GM19025 (cell line): Measurements from ENCODE around the gene SSNA1.

ENCODE experiments used
- ATAC-seq: cut with Tn5 transposase; IDR thresholded peaks from one replicate; pipeline ENCODE4 v1.9.1; 2021; ENCODE audit warnings: mild to moderate bottlenecking, low read depth, moderate library complexity; ENCODE audit not compliant: unreplicated experiment

The SSNA1 gene

GRCh38 chr9:137150617-137151457, 37.6 kb upstream of the SSNA1 start:
- ATAC-seq, result peak; percentile 44

DNA sequence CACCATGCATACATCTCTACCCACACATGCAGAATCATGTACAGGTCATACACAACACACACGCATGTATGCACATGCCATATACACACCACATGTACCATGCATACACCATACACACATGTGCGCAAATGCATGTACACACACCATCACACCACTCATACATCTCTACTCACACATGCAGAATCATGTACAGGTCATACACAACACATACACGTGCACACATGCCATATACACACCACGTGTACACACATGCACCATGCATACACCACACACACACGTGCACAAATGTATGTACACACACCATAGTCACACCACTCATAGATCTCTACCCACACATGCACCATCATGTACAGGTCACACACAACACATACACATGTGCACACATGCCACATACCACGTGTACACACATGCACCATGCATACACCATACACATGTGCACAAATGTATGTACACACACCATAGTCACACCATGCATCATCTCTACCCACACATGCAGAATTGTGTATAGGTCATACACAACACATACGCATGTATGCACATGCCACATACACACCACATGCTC, 35.6 kb upstream of the SSNA1 start:
- ATAC-seq, result no peak

GRCh38 chr9:137156567-137157375, 31.7 kb upstream of the SSNA1 start:
- ATAC-seq, result no peak

DNA sequence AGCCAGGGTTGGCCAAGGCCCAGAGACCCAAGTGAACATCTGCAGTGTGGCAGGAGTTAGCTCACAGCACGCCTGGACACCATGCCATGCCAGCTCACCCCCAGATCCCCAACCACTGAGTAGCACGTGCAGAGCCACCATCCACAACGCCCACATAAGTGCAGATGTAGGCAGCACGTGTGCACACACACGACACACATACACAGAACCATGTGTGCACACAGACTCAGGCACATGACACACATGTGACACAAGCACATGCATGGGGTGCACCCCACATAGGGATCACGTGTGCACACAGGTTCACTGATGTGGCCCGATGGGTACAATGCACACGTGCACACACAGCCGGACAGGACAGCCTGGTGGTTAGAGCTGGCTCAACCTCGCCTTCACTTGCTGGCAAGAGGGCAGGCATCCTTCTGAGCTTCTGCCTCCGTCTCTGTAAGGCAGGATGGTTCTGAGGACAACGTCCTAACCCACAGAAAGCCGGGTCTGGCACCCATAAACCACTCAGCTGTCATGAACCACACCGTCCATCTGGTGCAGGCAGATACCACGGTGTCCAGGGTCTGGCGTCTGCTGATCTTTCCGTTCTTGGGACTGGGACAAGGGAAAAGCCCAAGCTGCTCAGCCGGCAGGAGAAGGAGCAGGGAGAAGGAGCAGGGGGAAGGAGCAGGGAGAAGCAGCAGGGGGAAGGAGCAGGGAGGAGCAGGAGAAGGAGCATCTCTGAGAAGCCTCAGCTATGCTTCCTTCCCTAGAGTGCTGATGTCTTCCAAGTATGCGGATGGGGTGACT, 30.7 kb upstream of the SSNA1 start:
- no peak for ATAC-seq

DNA sequence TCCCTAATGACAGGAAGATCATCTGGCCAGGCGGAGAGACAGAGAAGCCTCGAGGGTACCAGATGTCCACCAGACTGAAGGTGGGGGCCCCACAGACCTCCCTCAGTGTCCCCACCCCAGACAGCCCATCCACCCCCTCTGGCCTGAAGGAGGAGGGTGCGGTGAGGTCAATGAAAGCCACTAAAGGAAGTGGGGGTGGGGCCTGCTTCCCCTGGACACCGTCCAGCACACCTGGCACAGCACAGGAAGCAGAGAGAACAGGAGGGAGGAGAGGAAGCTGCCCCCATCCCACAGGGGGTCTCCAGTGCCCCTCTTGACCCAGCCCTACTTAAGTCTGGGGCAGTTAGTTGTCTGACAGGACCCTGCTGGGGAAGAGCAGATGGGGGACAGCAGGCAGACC, 29.9 kb upstream of the SSNA1 start:
- no peak for ATAC-seq

DNA sequence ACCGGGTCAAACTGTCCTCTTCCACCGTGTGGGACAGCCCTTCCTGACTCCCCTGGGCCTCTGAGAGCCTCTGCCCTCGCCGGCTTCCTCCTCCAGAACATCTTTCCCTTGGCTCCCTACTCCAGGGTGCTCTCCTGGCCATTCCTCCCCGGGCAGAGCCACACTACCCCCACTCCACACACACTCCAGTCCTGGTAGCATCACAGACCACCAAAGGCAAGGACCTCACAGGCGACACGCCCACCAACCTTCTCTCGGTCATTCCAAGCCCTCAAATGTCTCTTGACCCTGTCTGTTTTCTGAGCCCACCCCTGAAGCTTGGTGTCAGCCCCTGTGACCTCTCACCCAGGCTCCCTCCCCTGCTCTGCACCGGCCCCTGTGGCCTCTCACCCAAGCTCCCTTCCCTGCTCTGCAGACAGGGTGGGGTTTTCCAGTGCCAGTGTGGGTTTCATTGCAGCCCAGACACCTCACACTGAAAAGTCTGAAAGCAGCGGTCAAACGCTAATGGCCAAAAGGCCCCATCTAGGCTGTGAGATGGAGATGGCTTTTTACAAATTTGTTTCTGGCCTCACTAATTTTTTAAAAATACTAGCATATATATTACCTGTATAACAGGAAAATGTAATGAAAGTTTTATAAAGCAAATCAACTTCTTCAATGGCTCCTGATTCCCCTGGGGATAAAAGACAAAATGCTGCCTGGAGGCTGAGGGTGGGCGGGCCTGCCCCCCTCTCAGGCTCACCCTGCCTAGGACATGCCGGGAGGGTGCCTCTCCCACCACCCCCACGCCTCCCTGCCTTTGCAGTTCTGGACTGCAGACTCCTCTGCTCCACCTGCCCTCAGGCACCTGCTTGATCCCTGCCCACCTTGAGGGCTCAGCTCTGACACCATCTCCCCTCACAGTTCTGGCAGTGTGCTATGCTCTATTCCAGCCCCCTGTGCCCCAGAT, 29.1 kb upstream of the SSNA1 start:
- no peak for ATAC-seq

GRCh38 chr9:137160054-137160425, 28.4 kb upstream of the SSNA1 start:
- no peak for ATAC-seq

DNA sequence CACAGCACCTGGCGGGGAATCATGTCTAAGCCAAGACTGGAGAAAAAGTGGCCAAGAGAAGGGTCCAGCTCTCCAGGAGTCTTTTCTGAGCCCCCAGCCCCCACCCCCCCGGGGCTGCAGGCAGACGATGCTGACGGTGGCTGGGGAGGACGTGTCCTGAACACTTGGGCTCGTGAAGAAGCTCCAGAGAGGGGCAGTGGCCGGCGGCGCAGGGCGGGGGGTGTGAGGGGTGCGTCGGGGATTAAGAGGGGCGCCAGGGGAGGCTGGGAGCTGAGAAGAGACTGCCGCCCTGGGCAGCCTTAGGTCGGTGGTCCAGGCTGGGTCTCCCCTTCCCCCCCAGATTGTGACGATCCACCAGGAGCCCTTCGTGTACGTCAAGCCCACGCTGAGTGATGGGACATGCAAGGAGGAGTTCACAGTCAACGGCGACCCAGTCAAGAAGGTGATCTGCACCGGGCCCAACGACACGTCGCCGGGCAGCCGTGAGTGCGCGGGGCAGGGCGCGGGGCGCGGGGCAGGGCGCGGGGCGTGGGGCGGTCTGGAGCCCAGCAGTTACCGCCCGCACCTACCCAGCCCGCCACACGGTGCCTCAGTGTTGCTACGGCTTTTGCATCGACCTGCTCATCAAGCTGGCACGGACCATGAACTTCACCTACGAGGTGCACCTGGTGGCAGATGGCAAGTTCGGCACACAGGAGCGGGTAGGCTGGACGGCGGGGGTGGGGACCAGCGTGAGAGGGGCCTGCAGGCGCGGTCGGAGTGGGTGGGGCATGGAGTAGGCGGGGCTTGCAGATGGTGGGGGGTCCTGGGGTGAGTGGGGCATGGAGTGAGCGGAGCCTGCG, 27.5 kb upstream of the SSNA1 start:
- ATAC-seq, result no peak

DNA sequence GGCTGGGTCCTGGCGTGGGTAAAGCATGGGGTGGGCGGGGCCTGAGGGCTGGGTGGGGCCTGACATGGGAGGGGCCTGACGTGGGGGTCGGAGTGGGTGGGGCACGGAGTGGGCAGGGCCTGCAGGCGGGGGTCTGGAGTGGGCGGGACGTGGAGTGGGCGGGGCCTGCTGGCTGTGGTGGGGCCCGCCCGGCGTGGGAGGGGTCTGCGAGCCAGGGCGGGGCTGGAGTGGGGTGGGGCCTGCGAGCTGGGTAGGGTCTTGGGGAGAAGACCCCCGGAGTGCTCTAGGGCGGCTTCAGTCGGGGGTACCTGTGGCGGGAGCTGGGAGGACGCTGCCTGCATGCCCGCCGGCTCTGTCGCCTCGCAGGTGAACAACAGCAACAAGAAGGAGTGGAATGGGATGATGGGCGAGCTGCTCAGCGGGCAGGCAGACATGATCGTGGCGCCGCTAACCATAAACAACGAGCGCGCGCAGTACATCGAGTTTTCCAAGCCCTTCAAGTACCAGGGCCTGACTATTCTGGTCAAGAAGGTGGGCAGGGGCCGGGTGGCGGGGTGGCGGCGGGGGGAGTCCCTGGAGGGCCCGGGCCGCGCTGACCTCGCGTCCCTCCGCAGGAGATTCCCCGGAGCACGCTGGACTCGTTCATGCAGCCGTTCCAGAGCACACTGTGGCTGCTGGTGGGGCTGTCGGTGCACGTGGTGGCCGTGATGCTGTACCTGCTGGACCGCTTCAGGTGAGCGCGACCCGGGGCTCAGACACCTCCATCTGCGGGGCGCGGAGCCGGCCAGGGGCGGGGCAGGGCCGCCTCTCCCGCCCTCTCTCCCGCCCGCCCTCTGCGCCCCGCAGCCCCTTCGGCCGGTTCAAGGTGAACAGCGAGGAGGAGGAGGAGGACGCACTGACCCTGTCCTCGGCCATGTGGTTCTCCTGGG, 26.7 kb upstream of the SSNA1 start:
- ATAC-seq, result no peak

GRCh38 chr9:137162505-137163364, 25.7 kb upstream of the SSNA1 start:
- ATAC-seq, result no peak

- no peak for ATAC-seq
Observed at GRCh38 chr9:137163365-137163715, 25.1 kb upstream of the SSNA1 start.

DNA sequence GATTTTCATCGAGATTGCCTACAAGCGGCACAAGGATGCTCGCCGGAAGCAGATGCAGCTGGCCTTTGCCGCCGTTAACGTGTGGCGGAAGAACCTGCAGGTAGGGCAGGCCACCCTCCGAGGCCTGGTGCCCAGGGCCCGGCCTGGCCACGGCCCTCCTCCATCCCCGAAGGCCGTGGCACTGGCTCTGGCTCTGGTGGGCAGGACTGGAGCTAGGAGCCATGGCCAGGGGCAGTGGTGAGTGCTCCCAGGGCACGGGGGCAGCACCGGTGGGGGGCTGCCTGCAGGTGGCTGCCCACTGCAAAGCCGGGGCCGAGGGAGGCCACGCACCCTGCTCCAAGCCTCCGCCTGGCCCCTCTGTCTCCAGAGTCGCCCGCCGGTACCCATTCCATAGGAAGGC, 24.7 kb upstream of the SSNA1 start:
- no peak for ATAC-seq

- ATAC-seq, result no peak
Observed at GRCh38 chr9:137164370-137165249, 23.9 kb upstream of the SSNA1 start.

DNA sequence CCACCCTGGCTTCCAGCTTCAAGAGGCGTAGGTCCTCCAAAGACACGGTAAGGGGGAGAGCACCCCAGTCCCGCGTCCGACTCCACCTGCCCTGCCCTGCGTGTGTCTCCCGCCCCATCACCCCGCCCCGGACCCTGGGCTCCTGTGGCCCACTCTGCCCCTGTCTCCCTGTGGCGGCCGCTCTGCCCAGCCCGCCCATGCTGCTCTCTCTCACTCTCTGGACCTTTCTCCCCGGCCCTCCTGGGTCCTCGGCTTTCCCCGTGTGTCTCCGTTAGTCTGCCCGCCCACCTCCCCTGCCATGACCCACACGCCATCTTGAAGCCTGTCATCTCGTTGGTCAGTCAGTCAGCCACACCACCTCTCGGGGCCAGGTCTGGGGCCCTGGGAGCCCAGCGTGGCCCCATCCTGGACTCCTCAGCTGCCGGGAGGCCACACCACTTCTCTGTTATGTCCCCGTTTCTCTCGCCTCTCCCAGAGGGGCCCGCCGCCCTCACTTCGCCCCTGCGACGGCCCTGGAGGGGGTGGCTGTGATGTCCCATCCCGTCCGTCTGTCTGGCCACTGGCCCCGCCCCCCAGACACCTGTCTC, 23.1 kb upstream of the SSNA1 start:
- ATAC-seq, result no peak

DNA sequence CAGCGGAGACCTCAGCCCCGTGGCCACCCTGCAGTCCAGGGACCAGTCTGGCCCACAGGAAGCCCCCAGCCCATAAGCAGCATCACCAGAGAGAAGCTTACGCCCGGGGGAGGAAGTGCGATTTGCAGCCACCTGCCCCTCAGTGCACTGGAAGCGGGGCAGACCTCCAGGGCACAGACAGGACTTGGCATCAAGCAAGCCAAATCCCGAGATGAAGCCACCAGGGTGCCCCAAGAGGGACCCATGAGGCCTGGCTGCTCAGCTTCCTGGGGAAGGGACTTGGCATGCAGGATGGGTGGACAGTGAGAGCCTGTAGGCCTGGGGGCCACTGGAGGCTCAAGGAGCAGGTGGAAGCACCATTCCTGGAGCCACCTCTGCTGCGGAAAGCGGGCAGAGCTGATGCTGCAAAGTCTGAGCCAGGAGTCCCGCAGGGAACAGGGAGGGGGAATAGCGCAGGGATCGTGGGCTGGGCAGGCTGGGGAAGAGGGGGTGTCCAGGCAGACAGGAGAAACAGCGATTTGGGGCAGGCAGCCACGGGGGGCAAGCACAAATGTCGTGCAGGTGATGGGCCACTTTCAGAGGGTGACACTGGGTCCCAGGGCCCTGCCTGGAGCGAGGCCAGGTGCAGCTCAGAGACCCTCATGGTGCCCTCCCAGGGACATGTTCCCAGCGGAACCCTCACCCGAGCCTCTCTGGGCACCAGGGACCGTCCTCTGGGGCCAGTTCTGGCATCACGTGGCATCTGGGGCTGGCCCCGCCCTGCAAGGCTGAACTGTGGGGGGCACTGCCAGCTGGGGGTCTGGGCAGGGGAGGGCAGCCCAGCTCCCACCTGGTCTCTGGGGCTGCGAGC, 21.9 kb upstream of the SSNA1 start:
- no peak for ATAC-seq
